Breast epithelium (tissue), 3 donors: Measurements from ENCODE around the gene OR4D9.

Experiments used
- POLR2A ChIP-seq: fragments of 450-650 bp; IDR thresholded peaks from one replicate; pipeline ENCODE4 v1.6.1; 2016; ENCODE audit warnings: antibody characterized with exemption, mild to moderate bottlenecking, moderate library complexity
- POLR2AphosphoS5 ChIP-seq, 3 donors: sonication (generic); formaldehyde crosslinking; IDR thresholded peaks; one replicate each; pipeline ENCODE4 v1.6.1; 2017; ENCODE audit warnings: antibody characterized with exemption in 3 of 3
- TF ChIP-seq, protein P1 (sequence below), 3 donors: fragments of 450-650 bp; IDR thresholded peaks; one replicate each; pipeline ENCODE4 v1.5.1; 2016 to 2017; ENCODE audit warnings: antibody characterized with exemption in 3 of 3, mild to moderate bottlenecking in 3 of 3, moderate library complexity in 3 of 3

DNA sequence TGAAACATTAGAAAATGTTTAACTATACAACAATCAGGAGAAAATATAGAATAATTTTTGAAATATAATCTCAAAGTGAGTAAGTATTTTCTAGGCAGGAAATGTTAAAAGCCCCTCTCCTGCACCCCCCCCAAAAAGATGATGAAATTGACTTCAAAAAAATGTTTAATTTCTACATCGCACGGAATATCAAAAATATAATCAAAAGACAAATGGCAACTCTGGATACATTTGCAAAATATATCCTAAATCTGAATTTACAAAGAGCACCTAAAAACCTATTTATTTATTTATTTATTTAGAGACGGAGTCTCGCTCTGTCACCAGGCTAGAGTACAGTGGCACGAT is 36.9 kb downstream of the OR4D9 start:
- TF ChIP-seq, protein P1, sequence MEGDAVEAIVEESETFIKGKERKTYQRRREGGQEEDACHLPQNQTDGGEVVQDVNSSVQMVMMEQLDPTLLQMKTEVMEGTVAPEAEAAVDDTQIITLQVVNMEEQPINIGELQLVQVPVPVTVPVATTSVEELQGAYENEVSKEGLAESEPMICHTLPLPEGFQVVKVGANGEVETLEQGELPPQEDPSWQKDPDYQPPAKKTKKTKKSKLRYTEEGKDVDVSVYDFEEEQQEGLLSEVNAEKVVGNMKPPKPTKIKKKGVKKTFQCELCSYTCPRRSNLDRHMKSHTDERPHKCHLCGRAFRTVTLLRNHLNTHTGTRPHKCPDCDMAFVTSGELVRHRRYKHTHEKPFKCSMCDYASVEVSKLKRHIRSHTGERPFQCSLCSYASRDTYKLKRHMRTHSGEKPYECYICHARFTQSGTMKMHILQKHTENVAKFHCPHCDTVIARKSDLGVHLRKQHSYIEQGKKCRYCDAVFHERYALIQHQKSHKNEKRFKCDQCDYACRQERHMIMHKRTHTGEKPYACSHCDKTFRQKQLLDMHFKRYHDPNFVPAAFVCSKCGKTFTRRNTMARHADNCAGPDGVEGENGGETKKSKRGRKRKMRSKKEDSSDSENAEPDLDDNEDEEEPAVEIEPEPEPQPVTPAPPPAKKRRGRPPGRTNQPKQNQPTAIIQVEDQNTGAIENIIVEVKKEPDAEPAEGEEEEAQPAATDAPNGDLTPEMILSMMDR (IDR thresholded peaks at IDR 0.05) = no peak
- TF ChIP-seq POLR2AphosphoS5 (IDR thresholded peaks at IDR 0.05) (no peak), POLR2A (no peak)
